HL-60 (cell line): ENCODE data around the gene SLC28A1.

Source experiments
- GABPA ChIP-seq: IDR thresholded peaks from 2 replicates; pipeline ENCODE4 v1.6.1; 2012; ENCODE audit warnings: low read depth
- POLR2AphosphoS5 ChIP-seq: IDR thresholded peaks from 2 replicates; pipeline ENCODE4 v1.6.1; 2012; ENCODE audit warnings: low read depth
- TF ChIP-seq, protein P1 (sequence below): IDR thresholded peaks from one replicate; pipeline ENCODE4 v1.5.1; 2011; ENCODE audit warnings: low read length, control low read depth, inconsistent platforms; ENCODE audit not compliant: insufficient read depth
- TF ChIP-seq, protein P2 (sequence below): IDR thresholded peaks from 2 replicates; pipeline ENCODE4 v1.6.1; 2012; ENCODE audit warnings: low read depth; ENCODE audit not compliant: insufficient replicate concordance

DNA sequence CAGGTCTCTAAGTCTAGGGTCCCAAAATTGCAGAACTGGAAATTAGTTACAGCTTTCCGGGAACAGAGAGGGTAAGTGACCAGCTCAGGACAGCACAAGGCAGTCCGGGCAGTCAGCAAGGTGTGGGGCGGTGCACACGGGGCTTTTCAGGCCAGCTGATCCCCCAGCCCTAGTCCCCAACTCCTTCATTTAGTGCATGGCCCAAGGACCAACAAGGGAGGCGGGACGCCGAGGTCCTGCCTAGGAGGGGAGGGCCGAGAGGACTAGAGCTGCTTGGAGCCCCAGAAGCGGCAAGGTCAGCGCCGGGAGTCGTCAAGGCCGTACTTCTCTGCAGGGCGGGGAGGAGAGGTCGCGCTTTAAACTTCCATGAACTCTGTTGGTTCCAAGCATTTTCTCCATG, 95.2 kb downstream of the SLC28A1 start:
- TF ChIP-seq, protein P1, sequence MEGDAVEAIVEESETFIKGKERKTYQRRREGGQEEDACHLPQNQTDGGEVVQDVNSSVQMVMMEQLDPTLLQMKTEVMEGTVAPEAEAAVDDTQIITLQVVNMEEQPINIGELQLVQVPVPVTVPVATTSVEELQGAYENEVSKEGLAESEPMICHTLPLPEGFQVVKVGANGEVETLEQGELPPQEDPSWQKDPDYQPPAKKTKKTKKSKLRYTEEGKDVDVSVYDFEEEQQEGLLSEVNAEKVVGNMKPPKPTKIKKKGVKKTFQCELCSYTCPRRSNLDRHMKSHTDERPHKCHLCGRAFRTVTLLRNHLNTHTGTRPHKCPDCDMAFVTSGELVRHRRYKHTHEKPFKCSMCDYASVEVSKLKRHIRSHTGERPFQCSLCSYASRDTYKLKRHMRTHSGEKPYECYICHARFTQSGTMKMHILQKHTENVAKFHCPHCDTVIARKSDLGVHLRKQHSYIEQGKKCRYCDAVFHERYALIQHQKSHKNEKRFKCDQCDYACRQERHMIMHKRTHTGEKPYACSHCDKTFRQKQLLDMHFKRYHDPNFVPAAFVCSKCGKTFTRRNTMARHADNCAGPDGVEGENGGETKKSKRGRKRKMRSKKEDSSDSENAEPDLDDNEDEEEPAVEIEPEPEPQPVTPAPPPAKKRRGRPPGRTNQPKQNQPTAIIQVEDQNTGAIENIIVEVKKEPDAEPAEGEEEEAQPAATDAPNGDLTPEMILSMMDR: no peak
- no peak for TF ChIP-seq POLR2AphosphoS5
- TF ChIP-seq, protein P2, sequence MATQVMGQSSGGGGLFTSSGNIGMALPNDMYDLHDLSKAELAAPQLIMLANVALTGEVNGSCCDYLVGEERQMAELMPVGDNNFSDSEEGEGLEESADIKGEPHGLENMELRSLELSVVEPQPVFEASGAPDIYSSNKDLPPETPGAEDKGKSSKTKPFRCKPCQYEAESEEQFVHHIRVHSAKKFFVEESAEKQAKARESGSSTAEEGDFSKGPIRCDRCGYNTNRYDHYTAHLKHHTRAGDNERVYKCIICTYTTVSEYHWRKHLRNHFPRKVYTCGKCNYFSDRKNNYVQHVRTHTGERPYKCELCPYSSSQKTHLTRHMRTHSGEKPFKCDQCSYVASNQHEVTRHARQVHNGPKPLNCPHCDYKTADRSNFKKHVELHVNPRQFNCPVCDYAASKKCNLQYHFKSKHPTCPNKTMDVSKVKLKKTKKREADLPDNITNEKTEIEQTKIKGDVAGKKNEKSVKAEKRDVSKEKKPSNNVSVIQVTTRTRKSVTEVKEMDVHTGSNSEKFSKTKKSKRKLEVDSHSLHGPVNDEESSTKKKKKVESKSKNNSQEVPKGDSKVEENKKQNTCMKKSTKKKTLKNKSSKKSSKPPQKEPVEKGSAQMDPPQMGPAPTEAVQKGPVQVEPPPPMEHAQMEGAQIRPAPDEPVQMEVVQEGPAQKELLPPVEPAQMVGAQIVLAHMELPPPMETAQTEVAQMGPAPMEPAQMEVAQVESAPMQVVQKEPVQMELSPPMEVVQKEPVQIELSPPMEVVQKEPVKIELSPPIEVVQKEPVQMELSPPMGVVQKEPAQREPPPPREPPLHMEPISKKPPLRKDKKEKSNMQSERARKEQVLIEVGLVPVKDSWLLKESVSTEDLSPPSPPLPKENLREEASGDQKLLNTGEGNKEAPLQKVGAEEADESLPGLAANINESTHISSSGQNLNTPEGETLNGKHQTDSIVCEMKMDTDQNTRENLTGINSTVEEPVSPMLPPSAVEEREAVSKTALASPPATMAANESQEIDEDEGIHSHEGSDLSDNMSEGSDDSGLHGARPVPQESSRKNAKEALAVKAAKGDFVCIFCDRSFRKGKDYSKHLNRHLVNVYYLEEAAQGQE: no peak
- no peak for TF ChIP-seq GABPA
